Upper lobe of right lung (tissue), 1 donor: ENCODE measurements around the gene HAPLN3. TPM values are rescaled to one million over a fixed set of nuclear protein-coding genes. Genes with fewer than 3 reads are reported as not detected.

Experiments used
- ATAC-seq: fragments of 200-7000 bp; cut with Tn5 transposase; one replicate; pipeline ENCODE4 v1.9.1; 2020; ENCODE audit warnings: mild to moderate bottlenecking, moderate library complexity
- DNase-seq: peaks from one replicate; pipeline ENCODE4 v3.0.0-alpha.2; 2020
- H3K27ac ChIP-seq: fragments of 200-600 bp; one replicate; pipeline ENCODE4 v1.8.0; 2022
- H3K27me3 ChIP-seq: fragments of 200-600 bp; one replicate; pipeline ENCODE4 v1.8.0; 2022; ENCODE audit warnings: mild to moderate bottlenecking
- H3K36me3 ChIP-seq: fragments of 200-600 bp; one replicate; pipeline ENCODE4 v1.8.0; 2022
- H3K4me1 ChIP-seq: fragments of 200-600 bp; one replicate; pipeline ENCODE4 v1.8.0; 2022
- H3K4me3 ChIP-seq: fragments of 200-600 bp; one replicate; pipeline ENCODE4 v1.8.0; 2022; ENCODE audit warnings: mild to moderate bottlenecking
- H3K9me3 ChIP-seq: fragments of 200-600 bp; one replicate; pipeline ENCODE4 v1.8.0; 2022
- CTCF ChIP-seq: fragments of 200-600 bp; IDR thresholded peaks from one replicate; pipeline ENCODE4 v1.8.0; 2022; ENCODE audit warnings: antibody characterized with exemption
- intact Hi-C: fragments of 100-400 bp; cut with DNase I; formaldehyde crosslinking; loops from one replicate; pipeline ENCODE4 v1.11.0; 2022
- total RNA-seq: library from RNA; stranded (reverse); fragmentation: NEBNext Ultra II Directional; extraction: Animal tissue kit (Norgen Biotek cat#: 25700); gene quantifications from one replicate; pipeline ENCODE4 v1.2.1, GENCODE V29; 2021
- donor health status: DM: no; HTN: yes; CAD: no; lungs with severe emphysema.

The HAPLN3 gene
- total RNA-seq, 1 donor from 2014 or later: 4.6 TPM

GRCh38 chr15:88858934-88859333 lies 36.4 kb downstream of the HAPLN3 start:
- intact Hi-C loops: no loop called here
- H3K4me1 ChIP-seq: no peaks in the 10 kb centered on the region
- no peak overlapping the region for H3K4me3 ChIP-seq
- no peaks in the 10 kb centered on the region for H3K27me3 ChIP-seq
- DNase-seq: no peak
- H3K9me3 ChIP-seq: no peaks in the 10 kb centered on the region
- no peak for TF ChIP-seq CTCF
- no peaks in the 10 kb centered on the region for H3K36me3 ChIP-seq
- no peak overlapping the region for H3K27ac ChIP-seq
- ATAC-seq: no peak

GRCh38 chr15:88852476-88852875 lies 42.9 kb downstream of the HAPLN3 start:
- Histone ChIP-seq H3K4me3 (no peak overlapping the region), H3K36me3 (no peaks in the 10 kb centered on the region), H3K9me3 (no peaks in the 10 kb centered on the region), H3K4me1 (no peaks in the 10 kb centered on the region), H3K27me3 (no peaks in the 10 kb centered on the region), H3K27ac (no peak overlapping the region)
- DNase-seq (no peak), ATAC-seq (no peak)
- intact Hi-C loops: no loop called here
- TF ChIP-seq CTCF: no peak

- H3K27ac ChIP-seq: no peak overlapping the region
- H3K27me3 ChIP-seq: no peaks in the 10 kb centered on the region
- no peaks in the 10 kb centered on the region for H3K4me1 ChIP-seq
- DNase-seq (no peak), ATAC-seq (no peak)
- H3K36me3 ChIP-seq: no peaks in the 10 kb centered on the region
- TF ChIP-seq CTCF: no peak
- no peaks in the 10 kb centered on the region for H3K9me3 ChIP-seq
- no peak overlapping the region for H3K4me3 ChIP-seq
- intact Hi-C loops: no loop called here
Observed at GRCh38 chr15:88849376-88850072, 45.8 kb downstream of the HAPLN3 start.

GRCh38 chr15:88848203-88848602 lies 47.1 kb downstream of the HAPLN3 start:
- DNase-seq (no peak), ATAC-seq (no peak)
- intact Hi-C loops: no loop called here
- Histone ChIP-seq H3K4me1 (no peaks in the 10 kb centered on the region), H3K4me3 (no peak overlapping the region), H3K9me3 (no peaks in the 10 kb centered on the region), H3K27ac (no peak overlapping the region), H3K36me3 (no peaks in the 10 kb centered on the region), H3K27me3 (no peaks in the 10 kb centered on the region)
- TF ChIP-seq CTCF: no peak

GRCh38 chr15:88847144-88847543 lies 48.2 kb downstream of the HAPLN3 start:
- no peak for DNase-seq
- intact Hi-C loops: no loop called here
- Histone ChIP-seq H3K9me3 (no peaks in the 10 kb centered on the region), H3K27ac (no peak overlapping the region), H3K4me1 (no peaks in the 10 kb centered on the region), H3K36me3 (no peaks in the 10 kb centered on the region), H3K4me3 (no peak overlapping the region), H3K27me3 (no peaks in the 10 kb centered on the region)
- TF ChIP-seq CTCF: no peak
- ATAC-seq: no peak

- Histone ChIP-seq H3K27ac (no peak overlapping the region), H3K4me1 (no peaks in the 10 kb centered on the region), H3K9me3 (no peaks in the 10 kb centered on the region), H3K27me3 (no peaks in the 10 kb centered on the region), H3K36me3 (no peaks in the 10 kb centered on the region), H3K4me3 (no peak overlapping the region)
- no peak for TF ChIP-seq CTCF
- intact Hi-C loops: no loop called here
- ATAC-seq (no peak), DNase-seq (no peak)
Observed at GRCh38 chr15:88845616-88846015, 49.7 kb downstream of the HAPLN3 start.
